Measurements from ENCODE around the gene DMAP1. TPM values are rescaled to one million over a fixed set of nuclear protein-coding genes. Genes with fewer than 3 reads are reported as not detected.

Gene DMAP1
- total RNA-seq, 1 experiment from 2014 or later = 52.9 TPM

GRCh38 chr1:44170281-44170823, 42.9 kb upstream of the DMAP1 start:
- ChIA-PET CTCF (no interaction called here), POLR2A (no interaction called here)
- intact Hi-C loops (cut with micrococcal nuclease; ENCODE audit: unreplicated experiment) (no loop called here), in situ Hi-C loops (cut with HindIII; ENCODE audit: low pct_unique_long_range_greater_than_20kb, low sequenced_read_pairs) (no loop called here)
- Histone ChIP-seq H3K9me3 (ENCODE audit: control insufficient read depth, insufficient read depth, low read depth, low read length) (peaks cover 7% of the 10 kb centered on the region; the same call in 1 of the 2 replicates), H3K36me3 (ENCODE audit: control insufficient read depth, insufficient read depth, low read length) (no peaks in the 10 kb centered on the region), H3K4me1 (ENCODE audit: control insufficient read depth, insufficient read depth, low read length) (no peaks in the 10 kb centered on the region), H3K27me3 (ENCODE audit: control insufficient read depth, insufficient read depth, low read length) (no peaks in the 10 kb centered on the region), H3K4me3 (ENCODE audit: low read depth in 2 of 2, low read length in 2 of 2) (no peak overlapping the region), H3K27ac (ENCODE audit: low read length) (no peak overlapping the region)
- TF ChIP-seq, protein P1, sequence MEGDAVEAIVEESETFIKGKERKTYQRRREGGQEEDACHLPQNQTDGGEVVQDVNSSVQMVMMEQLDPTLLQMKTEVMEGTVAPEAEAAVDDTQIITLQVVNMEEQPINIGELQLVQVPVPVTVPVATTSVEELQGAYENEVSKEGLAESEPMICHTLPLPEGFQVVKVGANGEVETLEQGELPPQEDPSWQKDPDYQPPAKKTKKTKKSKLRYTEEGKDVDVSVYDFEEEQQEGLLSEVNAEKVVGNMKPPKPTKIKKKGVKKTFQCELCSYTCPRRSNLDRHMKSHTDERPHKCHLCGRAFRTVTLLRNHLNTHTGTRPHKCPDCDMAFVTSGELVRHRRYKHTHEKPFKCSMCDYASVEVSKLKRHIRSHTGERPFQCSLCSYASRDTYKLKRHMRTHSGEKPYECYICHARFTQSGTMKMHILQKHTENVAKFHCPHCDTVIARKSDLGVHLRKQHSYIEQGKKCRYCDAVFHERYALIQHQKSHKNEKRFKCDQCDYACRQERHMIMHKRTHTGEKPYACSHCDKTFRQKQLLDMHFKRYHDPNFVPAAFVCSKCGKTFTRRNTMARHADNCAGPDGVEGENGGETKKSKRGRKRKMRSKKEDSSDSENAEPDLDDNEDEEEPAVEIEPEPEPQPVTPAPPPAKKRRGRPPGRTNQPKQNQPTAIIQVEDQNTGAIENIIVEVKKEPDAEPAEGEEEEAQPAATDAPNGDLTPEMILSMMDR (IDR thresholded peaks at IDR 0.05) = 0 out of 2 replicates have a peak, but pooled peaks have one; percentile 18
- TF ChIP-seq TCF7L2 (IDR thresholded peaks at IDR 0.05; ENCODE audit: low read depth, low read length) = no peak
- DNase-seq (ENCODE audit: low read depth, low spot score) = no peak
- BruUV-seq (replicated peaks) = no TSS peak
- ATAC-seq = no peak

DNA sequence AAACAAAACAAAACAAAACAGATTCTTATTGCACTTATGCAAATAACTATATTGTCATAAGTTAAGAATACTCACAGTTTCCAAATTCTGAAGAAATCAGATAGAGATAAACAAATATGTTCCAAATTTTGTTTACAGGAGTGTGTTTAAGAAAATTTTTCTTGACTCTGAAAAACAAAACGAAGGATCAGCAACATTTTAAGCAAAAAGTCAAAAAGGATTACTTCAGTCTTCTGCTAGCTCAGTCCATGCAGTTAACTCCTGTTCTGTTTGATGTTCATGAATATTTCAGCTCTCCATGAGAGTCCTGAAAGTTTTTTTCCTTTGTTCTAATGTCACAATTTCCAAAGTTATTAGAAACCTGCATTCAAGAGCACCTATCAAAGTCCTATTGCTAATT, 38.6 kb upstream of the DMAP1 start:
- intact Hi-C loops (cut with micrococcal nuclease; ENCODE audit: unreplicated experiment) (no loop called here), in situ Hi-C loops (cut with HindIII; ENCODE audit: low pct_unique_long_range_greater_than_20kb, low sequenced_read_pairs) (no loop called here)
- Histone ChIP-seq H3K4me3 (ENCODE audit: low read depth in 2 of 2, low read length in 2 of 2) (no peak overlapping the region), H3K36me3 (ENCODE audit: control insufficient read depth, insufficient read depth, low read length) (no peaks in the 10 kb centered on the region), H3K9me3 (ENCODE audit: control insufficient read depth, insufficient read depth, low read depth, low read length) (peaks cover 13% of the 10 kb centered on the region; the same call in 1 of the 2 replicates), H3K4me1 (ENCODE audit: control insufficient read depth, insufficient read depth, low read length) (no peaks in the 10 kb centered on the region), H3K27ac (ENCODE audit: low read length) (no peak overlapping the region), H3K27me3 (ENCODE audit: control insufficient read depth, insufficient read depth, low read length) (no peaks in the 10 kb centered on the region)
- no TSS peak for BruUV-seq (replicated peaks)
- no peak for ATAC-seq
- no peak for DNase-seq (ENCODE audit: low read depth, low spot score)
- POLR2A ChIA-PET = no interaction called here
- CTCF ChIA-PET = no interaction called here
- no peak for TF ChIP-seq POLR2AphosphoS5 (IDR thresholded peaks at IDR 0.05; ENCODE audit: low read depth, low read length)
- TF ChIP-seq TCF7L2 (IDR thresholded peaks at IDR 0.05; ENCODE audit: low read depth, low read length) = no peak
- no peak for TF ChIP-seq SIN3A (IDR thresholded peaks at IDR 0.05; ENCODE audit: borderline replicate concordance, insufficient read depth, low read depth, low read length)
- TF ChIP-seq REST (IDR thresholded peaks at IDR 0.05; ENCODE audit: insufficient read depth in 1 of 2, low read depth in 2 of 2, low read length in 1 of 2) = no peak
- TF ChIP-seq, protein P1 (IDR thresholded peaks at IDR 0.05) = no peak

Measured in Panc1 (cell line).